Panc1 (cell line): Measurements from ENCODE around the gene TBX21.

Source experiments
- CTCF ChIP-seq: fragments of 450-650 bp; IDR thresholded peaks from 2 replicates; pipeline ENCODE4 v1.5.1; 2017; ENCODE audit warnings: mild to moderate bottlenecking
- POLR2AphosphoS5 ChIP-seq: IDR thresholded peaks from 2 replicates; pipeline ENCODE4 v1.6.1; 2012; ENCODE audit warnings: mild to moderate bottlenecking, low read depth, low read length, moderate library complexity

DNA sequence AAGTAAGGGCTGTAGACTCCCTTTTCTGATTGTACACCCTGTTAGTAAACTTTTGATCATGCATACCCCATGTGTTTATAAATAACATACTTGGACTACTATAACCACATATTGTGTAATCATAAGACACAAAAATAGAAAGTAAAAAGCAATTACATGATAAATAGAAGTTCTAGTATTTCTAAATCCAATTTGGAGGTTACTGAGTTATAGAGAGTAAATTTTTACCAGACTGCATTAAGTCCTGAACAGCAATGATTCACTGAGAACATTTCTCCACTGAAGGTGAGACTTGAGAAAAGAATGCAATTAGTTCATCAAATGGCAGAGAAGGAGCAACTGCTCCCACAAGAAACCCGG lies 46.8 kb upstream of the TBX21 start:
- TF ChIP-seq CTCF, result no peak
- TF ChIP-seq POLR2AphosphoS5, result no peak
